VCaP (cell line): ENCODE data around the gene BRINP2.

ENCODE experiments used
- H3K27ac ChIP-seq: fragments of 450-650 bp; 2 replicates; pipeline ENCODE4 v1.5.1; 2017
- CTCF ChIP-seq: fragments of 450-650 bp; conservative IDR thresholded peaks from 2 replicates; pipeline ENCODE4 v1.5.1; 2017; ENCODE audit warnings: mild to moderate bottlenecking, moderate library complexity

BRINP2 gene

GRCh38 chr1:177239792-177240191 is 69.0 kb downstream of the BRINP2 start:
- TF ChIP-seq CTCF, result no peak

GRCh38 chr1:177243773-177244172 is 73.0 kb downstream of the BRINP2 start:
- H3K27ac ChIP-seq, result no peak overlapping the region
- TF ChIP-seq CTCF, result no peak

More at GRCh38 chr1:177239792-177240191, 69.0 kb downstream of the BRINP2 start:
- no peak overlapping the region for H3K27ac ChIP-seq

GRCh38 chr1:177246710-177247580 is 76.2 kb downstream of the BRINP2 start:
- no peak overlapping the region for H3K27ac ChIP-seq
- no peak for TF ChIP-seq CTCF

- TF ChIP-seq CTCF, result no peak
- H3K27ac ChIP-seq, result no peak overlapping the region
Measured at GRCh38 chr1:177247623-177248176, 76.9 kb downstream of the BRINP2 start.

GRCh38 chr1:177248258-177248657 is 77.5 kb downstream of the BRINP2 start:
- H3K27ac ChIP-seq, result no peak overlapping the region
- TF ChIP-seq CTCF, result no peak

- no peak for TF ChIP-seq CTCF
Measured at GRCh38 chr1:177249231-177249630, 78.5 kb downstream of the BRINP2 start.

GRCh38 chr1:177252877-177253276 is 82.1 kb downstream of the BRINP2 start:
- no peak overlapping the region for H3K27ac ChIP-seq
- no peak for TF ChIP-seq CTCF

More at GRCh38 chr1:177249231-177249630, 78.5 kb downstream of the BRINP2 start:
- H3K27ac ChIP-seq, result no peak overlapping the region
